ENCODE data around the gene TLCD3B.
A peak's percentile ranks its signal among the peaks of the same experiment; 100 is the strongest.
"Not testable (repeated sequence)": the region's sequence is repeated elsewhere in the genome, so short reads cannot be mapped to it uniquely, and the experiment has no call there.

The TLCD3B gene

GRCh38 chr16:30025574-30025973 is 5.5 kb downstream of the TLCD3B start:
- no peak for DNase-seq (ENCODE audit: low read depth)

- no peak for DNase-seq (ENCODE audit: low read depth)
These were observed 5.9 kb downstream of the TLCD3B start for GRCh38 chr16:30025156-30025555.

GRCh38 chr16:30024451-30024850 is 6.6 kb downstream of the TLCD3B start:
- DNase-seq (ENCODE audit: low read depth) = no peak

- DNase-seq (ENCODE audit: low read depth) = no peak
These were observed 7.5 kb downstream of the TLCD3B start for GRCh38 chr16:30023586-30023985.

GRCh38 chr16:30022887-30023286 is 8.2 kb downstream of the TLCD3B start, which contains the start of gene C16orf92:
Gene C16orf92 (plus strand): TSS chr16:30023198. CDS start chr16:30023341, 143 bp downstream.
- DNase-seq (ENCODE audit: low read depth) = no peak

GRCh38 chr16:30018731-30019158 is 12.3 kb downstream of the TLCD3B start:
- DNase-seq (ENCODE audit: low read depth) = no peak

GRCh38 chr16:30017937-30018336 is 13.1 kb downstream of the TLCD3B start:
- not testable (repeated sequence) for DNase-seq (ENCODE audit: low read depth)

GRCh38 chr16:30017277-30017656 is 13.8 kb downstream of the TLCD3B start:
- no peak for DNase-seq (ENCODE audit: low read depth)

GRCh38 chr16:30016555-30017276 is 14.4 kb downstream of the TLCD3B start:
- DNase-seq (ENCODE audit: low read depth) = no peak

GRCh38 chr16:30015450-30015849 is 15.6 kb downstream of the TLCD3B start:
- DNase-seq (ENCODE audit: low read depth) = not testable (repeated sequence)

- not testable (repeated sequence) for DNase-seq (ENCODE audit: low read depth)
These were observed 18.5 kb downstream of the TLCD3B start for GRCh38 chr16:30012598-30012997.

- DNase-seq (ENCODE audit: low read depth) = no peak
These were observed 19.2 kb downstream of the TLCD3B start for GRCh38 chr16:30011714-30012504.

- DNase-seq (ENCODE audit: low read depth) = no peak
These were observed 20.0 kb downstream of the TLCD3B start, which contains the start of gene DOC2A for GRCh38 chr16:30010844-30011713. Gene DOC2A (minus strand): TSS chr16:30011027. CDS start chr16:30010222, 805 bp downstream.

GRCh38 chr16:30009990-30010843 is 20.9 kb downstream of the TLCD3B start:
- DNase-seq (ENCODE audit: low read depth) = no peak

- no peak for DNase-seq (ENCODE audit: low read depth)
These were observed 21.8 kb downstream of the TLCD3B start for GRCh38 chr16:30009085-30009862.

- no peak for DNase-seq (ENCODE audit: low read depth)
These were observed 23.6 kb downstream of the TLCD3B start for GRCh38 chr16:30007378-30007895.

GRCh38 chr16:30006659-30007377 is 24.3 kb downstream of the TLCD3B start:
- DNase-seq (ENCODE audit: low read depth) = no peak

- no peak for DNase-seq (ENCODE audit: low read depth)
These were observed 25.0 kb downstream of the TLCD3B start for GRCh38 chr16:30006095-30006473.

GRCh38 chr16:30005341-30006094 is 25.6 kb downstream of the TLCD3B start:
- DNase-seq (ENCODE audit: low read depth) = peak; percentile 11
